HFF-Myc (cell line): Measurements from ENCODE around the gene ELF2.
"Not testable (repeated sequence)": the region's sequence is repeated elsewhere in the genome, so short reads cannot be mapped to it uniquely, and the experiment has no call there.

ENCODE experiments used
- DNase-seq: peaks from one replicate; pipeline ENCODE4 v3.0.0-alpha.2; 2011; ENCODE audit warnings: low read depth; ENCODE audit errors: extremely low read depth
- H3K4me3 ChIP-seq: replicated peaks from 2 replicates; pipeline ENCODE4 v1.5.1; 2011; ENCODE audit warnings: low read depth, mild to moderate bottlenecking, control low read depth, low read length
- TF ChIP-seq, protein P1 (sequence below): IDR thresholded peaks from 2 replicates; pipeline ENCODE4 v1.5.1; 2012; ENCODE audit warnings: mild to moderate bottlenecking, low read depth, low read length, control low read depth; ENCODE audit errors: missing control alignments

The ELF2 gene

DNA sequence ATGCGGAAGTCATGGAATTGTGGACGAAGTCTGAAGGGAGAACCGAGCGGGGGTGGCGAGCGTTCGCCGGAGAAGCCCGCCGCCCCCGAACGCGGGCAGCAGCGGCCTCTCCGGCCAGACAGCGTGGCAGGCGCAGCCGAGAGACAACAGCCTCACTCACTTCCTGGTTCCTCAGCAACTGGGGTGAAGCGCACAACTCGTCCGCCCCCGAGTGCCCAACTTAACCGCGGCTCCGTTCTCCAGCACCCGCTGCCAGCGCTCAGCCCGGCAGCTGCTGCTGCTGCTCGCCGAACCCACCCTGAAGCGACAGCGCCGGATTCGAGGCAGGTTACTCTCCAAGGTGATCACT, 93.4 kb downstream of the ELF2 start:
- TF ChIP-seq, protein P1, sequence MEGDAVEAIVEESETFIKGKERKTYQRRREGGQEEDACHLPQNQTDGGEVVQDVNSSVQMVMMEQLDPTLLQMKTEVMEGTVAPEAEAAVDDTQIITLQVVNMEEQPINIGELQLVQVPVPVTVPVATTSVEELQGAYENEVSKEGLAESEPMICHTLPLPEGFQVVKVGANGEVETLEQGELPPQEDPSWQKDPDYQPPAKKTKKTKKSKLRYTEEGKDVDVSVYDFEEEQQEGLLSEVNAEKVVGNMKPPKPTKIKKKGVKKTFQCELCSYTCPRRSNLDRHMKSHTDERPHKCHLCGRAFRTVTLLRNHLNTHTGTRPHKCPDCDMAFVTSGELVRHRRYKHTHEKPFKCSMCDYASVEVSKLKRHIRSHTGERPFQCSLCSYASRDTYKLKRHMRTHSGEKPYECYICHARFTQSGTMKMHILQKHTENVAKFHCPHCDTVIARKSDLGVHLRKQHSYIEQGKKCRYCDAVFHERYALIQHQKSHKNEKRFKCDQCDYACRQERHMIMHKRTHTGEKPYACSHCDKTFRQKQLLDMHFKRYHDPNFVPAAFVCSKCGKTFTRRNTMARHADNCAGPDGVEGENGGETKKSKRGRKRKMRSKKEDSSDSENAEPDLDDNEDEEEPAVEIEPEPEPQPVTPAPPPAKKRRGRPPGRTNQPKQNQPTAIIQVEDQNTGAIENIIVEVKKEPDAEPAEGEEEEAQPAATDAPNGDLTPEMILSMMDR = no peak
- peak; percentile 17 for DNase-seq
- peak overlapping the region; percentile 94 for H3K4me3 ChIP-seq

DNA sequence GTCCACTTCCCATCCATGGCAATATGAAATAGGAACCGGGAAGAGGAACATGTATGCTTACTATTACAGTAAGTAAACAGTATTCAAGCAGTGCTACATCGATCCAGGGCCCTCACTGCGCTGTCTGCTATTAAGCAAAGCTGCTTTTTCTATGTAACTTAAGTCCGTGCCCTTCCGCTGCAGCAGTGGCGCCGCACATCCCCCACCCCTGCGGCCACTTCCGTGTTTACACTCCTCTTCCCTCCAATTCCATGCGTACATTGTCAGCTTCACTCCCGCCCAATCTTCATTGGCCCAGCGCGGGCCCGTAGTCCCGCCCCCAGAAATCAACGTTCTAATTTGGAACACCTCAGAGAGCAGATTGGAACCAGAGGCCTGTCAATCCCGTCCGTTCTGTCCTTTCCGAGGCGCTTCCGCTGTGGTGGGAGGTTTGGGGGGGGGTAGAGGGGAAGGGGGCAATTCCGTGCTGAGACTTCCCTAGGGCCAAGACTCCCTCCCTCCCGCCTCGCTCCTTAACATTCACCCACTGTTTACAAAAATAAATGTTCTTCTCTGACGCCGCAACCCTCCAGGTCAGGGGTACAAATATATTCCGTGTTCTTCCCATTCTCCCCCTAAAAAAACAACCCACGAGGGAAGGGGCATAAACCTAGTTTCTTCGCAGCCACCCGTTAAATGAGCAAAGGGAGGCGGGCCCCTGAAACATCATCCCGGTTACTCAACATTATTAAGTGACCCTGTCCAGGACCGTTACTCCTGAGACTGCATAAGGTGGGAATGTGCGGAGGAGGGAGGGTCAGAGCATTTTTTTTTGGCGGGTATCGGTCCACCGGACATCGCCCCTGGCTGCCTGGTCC, 94.0 kb downstream of the ELF2 start:
- TF ChIP-seq, protein P1 = no peak
- peak overlapping the region; percentile 94 for H3K4me3 ChIP-seq
- DNase-seq = peak; percentile 93

DNA sequence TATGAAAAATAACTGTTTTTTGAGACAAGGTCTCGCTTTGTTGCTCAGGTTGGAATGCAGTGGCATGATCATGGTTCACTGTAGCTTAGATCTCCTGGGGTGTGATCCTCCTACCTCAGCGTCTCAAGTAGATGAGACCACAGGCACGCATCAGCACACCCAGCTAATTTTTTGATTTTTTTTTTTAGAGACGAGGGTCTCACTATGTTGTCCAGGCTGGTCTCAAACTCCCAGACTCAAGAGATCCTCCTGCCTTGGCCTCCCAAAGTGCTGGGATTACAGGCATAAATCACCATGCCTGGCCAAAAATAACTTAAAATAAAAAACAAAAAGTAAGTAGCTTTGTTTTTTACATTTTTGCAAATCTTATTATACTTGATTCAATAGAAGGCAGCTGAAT, 98.1 kb downstream of the ELF2 start:
- TF ChIP-seq, protein P1 = no peak
- DNase-seq = no peak
- H3K4me3 ChIP-seq = no peak overlapping the region

DNA sequence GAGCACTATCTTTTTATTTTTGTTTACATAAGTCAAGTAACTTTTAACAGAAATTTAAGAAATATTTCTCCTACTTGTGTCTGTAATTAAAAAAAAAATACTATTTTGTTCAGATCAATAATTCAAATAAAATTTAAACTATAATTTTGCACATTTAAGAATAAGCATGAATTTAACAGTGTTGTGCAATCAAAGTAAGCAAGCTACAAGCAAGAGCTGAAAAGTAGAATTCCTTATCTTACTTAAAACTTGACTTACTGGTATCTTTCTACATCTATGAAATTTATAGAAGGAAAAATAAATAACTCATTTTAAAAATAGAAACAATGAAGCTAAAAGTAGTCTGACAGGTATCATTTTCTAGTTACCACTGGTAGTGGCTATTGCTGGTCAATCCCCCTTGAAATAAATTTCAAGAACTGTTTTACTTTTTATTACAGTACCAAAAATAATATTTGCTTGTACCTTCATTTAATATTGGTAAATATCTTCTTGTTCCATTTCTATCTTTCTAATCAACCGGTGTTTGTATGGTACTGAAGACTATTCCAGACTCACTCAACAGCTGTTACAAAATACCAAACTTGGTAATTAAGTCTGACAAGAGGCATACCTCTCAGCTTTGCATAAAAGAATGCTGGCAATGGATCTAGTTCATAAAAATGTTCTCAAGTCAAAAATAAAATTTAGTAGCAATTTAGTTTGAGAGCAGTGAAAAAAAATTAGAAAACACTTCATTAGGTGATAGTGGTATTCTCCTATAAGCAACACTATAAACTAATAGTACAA, 99.3 kb downstream of the ELF2 start:
- no peak overlapping the region for H3K4me3 ChIP-seq
- TF ChIP-seq, protein P1 = no peak
- DNase-seq = no peak

DNA sequence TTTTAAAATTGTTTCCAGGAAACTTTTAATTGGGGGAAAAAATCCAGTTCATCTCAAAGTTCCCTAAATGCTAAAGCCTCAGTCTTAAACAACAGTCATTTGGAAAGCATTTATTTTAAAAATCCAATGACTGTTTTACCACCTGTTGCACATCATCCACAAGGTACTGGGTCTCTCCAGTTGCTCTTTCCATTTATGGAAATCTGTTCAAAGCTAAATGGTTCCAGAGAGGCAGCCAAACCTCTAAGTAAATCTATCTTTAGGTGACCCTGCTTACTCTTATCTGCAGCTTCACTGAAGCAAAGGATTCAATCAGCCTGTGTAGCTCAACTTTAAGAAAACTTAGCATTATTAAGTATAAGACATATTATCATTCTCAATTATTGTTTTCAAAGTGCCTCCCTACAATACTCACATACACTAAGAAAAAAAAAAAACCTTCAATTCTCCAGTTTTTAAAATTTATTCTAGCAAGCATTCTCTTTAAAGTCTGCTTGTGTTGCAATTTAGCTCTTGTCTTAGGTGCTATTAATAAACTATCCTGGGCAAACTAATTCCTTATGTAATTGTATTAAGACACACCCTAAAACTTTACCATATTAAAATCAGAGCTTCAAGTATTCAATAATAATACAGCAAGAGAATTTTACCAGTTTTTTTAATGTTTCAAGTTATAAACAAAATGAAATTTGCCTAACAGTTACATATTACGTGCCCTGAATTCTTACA, 100.8 kb downstream of the ELF2 start:
- TF ChIP-seq, protein P1 = no peak
- DNase-seq = no peak
- H3K4me3 ChIP-seq = no peak overlapping the region

DNA sequence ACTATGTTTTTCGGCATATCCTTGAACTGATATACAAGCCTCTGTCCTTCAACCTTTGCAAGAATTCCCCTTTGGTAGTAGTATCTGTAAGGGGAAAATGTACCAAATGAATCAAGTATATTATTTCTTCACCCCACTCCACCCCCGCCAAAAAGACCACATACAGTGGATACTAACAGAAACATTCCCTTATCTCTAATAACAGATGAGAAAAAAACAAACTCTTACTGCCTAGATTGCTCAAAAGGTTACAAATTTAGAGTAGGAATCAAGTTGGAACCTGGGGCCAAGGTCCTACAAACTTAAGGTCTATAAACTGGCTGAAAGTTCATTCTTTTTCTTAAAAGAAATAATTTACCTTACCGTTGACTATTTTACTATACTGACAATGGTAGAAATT, 116.4 kb downstream of the ELF2 start:
- no peak overlapping the region for H3K4me3 ChIP-seq
- TF ChIP-seq, protein P1 = no peak
- no peak for DNase-seq

DNA sequence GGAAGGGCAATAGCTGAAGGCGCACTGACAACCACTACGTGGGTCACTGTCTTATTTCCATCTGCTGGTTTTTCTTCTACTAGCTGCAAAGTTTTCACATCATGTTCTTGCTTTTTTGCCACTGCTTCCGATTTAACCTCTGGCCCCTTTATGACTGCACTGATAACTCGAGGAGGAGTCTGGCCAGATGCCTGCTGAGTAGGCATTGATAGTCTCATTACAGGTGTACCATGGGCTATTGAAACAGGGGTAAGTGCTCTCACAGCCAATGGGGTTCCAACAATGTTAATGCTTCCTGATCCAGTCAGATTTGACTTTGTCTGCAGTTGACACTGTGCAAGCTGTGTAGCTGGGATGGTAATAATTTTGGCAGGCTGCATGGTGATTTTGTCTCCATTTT, 118.0 kb downstream of the ELF2 start:
- not testable (repeated sequence) for H3K4me3 ChIP-seq, DNase-seq
